GM12891 (cell line): ENCODE measurements around the gene CASKIN1.

Source experiments
- DNase-seq: peaks from one replicate; pipeline ENCODE4 v3.0.0; 2011; ENCODE audit warnings: low spot score; ENCODE audit not compliant: insufficient read length
- FAIRE-seq: peaks from 2 replicates; lab custom pipeline; 2011; peaks lifted over from hg19 to GRCh38; lab: Jason Lieb, UNC
- PAX5 ChIP-seq: IDR thresholded peaks from 2 replicates; pipeline ENCODE4 v1.6.1; 2011; ENCODE audit warnings: low read length, moderate library complexity, mild to moderate bottlenecking; ENCODE audit not compliant: insufficient read depth, severe bottlenecking
- POLR2A ChIP-seq: IDR thresholded peaks from 2 replicates; pipeline ENCODE4 v1.6.1; 2011; ENCODE audit warnings: low read depth, low read length, control low read depth
- POLR2AphosphoS5 ChIP-seq: IDR thresholded peaks from 2 replicates; pipeline ENCODE4 v1.6.1; 2011; ENCODE audit warnings: low read depth, low read length, control low read depth
- POU2F2 ChIP-seq: IDR thresholded peaks from 2 replicates; pipeline ENCODE4 v1.6.1; 2011; ENCODE audit warnings: low read depth, mild to moderate bottlenecking, control low read depth, low read length, moderate library complexity
- SPI1 ChIP-seq: IDR thresholded peaks from 2 replicates; pipeline ENCODE4 v1.6.1; 2011; ENCODE audit warnings: low read depth, low read length, control low read depth
- TAF1 ChIP-seq: IDR thresholded peaks from 2 replicates; pipeline ENCODE4 v1.6.1; 2011; ENCODE audit warnings: low read depth, low read length, control low read depth

Gene CASKIN1

DNA sequence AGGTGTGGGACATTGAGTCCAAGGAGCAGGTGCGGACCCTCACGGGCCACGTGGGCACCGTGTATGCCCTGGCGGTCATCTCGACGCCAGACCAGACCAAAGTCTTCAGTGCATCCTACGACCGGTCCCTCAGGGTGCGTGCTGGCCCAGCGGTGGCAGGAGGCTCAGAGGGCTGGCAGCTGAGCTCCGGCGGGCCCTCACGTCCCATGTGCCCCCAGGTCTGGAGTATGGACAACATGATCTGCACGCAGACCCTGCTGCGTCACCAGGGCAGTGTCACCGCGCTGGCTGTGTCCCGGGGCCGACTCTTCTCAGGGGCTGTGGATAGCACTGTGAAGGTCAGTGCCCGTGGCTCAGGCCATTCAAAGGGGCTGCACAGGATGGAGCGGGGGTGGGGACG is 20.4 kb downstream of the CASKIN1 start:
- DNase-seq (no peak), FAIRE-seq (no peak)
- no peak for TF ChIP-seq POLR2A
- TF ChIP-seq SPI1: no peak
- no peak for TF ChIP-seq TAF1
- no peak for TF ChIP-seq POU2F2
- TF ChIP-seq PAX5: no peak
- TF ChIP-seq POLR2AphosphoS5: no peak

DNA sequence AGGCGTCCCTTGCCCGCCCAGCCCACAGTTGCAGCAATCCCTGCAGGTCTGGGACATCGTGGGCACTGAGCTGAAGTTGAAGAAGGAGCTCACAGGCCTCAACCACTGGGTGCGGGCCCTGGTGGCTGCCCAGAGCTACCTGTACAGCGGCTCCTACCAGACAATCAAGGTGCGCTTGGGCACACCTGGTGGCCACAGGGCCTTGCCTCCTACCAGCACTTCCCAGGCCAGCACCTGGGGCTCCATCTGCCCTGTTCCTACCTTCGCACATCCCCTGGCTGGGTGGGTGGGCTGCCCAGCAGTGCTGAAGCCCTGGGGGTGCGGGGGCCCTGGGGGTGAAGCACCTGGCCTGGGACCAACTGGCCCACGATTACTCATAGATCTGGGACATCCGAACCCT is 21.0 kb downstream of the CASKIN1 start:
- no peak for FAIRE-seq
- TF ChIP-seq TAF1: no peak

DNA sequence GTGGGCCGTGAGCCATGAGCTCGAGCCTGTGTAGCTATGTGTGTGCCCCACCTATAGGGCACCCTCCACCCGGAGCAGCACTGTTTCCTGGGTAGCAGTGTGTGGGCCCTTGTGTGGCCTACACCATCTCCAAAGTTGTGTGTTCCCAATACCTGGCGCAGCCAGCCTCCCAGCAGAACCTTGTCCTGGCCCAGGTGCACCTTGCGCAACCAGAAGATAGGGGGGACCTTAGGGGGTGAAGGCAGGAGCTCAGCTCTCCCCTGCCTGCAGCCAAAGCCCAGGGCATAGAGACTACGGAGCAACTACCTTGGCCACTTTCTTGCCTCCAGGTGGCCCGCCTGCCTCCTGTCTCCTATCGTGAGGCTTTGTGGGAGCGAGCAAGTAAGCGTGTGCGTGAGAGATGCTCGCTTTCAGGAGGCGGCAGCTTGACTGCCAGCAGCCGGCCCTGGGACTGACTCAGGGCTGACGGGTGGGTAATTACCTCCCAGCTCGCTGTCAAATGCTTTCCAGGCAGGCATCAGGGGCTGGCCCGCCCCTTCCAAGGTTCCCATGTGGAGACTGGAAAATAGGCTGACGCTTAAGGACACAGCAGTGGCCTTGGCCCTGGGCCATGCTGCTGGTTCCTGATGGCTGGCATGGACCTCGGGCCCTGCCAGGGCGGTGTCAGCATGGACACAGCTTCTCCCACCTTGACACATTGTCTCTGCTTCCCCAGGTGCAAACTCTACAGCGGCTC is 21.8 kb downstream of the CASKIN1 start:
- no peak for DNase-seq
- TF ChIP-seq POLR2A (no peak), POU2F2 (no peak), TAF1 (no peak), POLR2AphosphoS5 (no peak), PAX5 (no peak), SPI1 (no peak)
- FAIRE-seq: no peak

More for the DNA sequence above, 21.0 kb downstream of the CASKIN1 start:
- DNase-seq: no peak

DNA sequence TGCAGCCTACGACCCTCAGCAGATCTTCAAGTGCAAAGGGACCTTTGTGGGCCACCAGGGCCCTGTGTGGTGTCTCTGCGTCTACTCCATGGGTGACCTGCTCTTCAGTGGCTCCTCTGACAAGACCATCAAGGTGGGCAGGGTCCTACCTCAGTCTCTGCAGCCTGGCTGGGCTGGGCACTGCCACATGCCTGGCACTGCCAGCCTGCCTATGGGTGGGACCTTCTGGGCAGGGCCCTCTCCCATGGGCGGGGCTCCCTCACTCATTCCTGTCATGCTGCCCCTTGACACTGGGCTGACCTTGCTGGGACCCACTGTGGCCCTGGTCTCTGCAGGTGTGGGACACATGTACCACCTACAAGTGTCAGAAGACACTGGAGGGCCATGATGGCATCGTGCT is 22.5 kb downstream of the CASKIN1 start:
- DNase-seq (no peak), FAIRE-seq (no peak)
- TF ChIP-seq SPI1 (no peak), POLR2AphosphoS5 (no peak), PAX5 (no peak), POLR2A (no peak), POU2F2 (no peak), TAF1 (no peak)

DNA sequence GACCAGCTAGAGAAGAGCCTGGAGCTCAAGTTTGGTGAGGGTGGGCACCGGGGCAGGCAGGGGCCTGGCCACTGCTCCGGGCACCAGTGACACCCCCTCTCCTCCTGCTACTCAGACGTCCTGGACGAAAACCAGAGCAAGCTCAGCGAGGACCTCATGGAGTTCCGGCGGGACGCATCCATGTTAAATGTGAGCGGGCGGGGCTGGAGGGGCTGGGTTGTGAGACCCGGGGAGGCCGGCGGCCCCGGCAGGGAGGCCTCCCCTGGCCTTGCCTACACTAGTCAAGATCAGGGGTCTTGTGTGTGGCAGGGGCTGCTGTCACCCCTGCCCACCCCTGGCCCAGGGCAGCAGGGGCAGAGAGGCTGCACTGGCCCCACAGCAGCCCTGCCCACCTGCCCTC is 23.0 kb downstream of the CASKIN1 start:
- TF ChIP-seq POLR2A: no peak
- no peak for TF ChIP-seq PAX5
- TF ChIP-seq POU2F2: no peak
- TF ChIP-seq SPI1: no peak
- no peak for TF ChIP-seq POLR2AphosphoS5
- TF ChIP-seq TAF1: no peak
- DNase-seq (no peak), FAIRE-seq (no peak)

DNA sequence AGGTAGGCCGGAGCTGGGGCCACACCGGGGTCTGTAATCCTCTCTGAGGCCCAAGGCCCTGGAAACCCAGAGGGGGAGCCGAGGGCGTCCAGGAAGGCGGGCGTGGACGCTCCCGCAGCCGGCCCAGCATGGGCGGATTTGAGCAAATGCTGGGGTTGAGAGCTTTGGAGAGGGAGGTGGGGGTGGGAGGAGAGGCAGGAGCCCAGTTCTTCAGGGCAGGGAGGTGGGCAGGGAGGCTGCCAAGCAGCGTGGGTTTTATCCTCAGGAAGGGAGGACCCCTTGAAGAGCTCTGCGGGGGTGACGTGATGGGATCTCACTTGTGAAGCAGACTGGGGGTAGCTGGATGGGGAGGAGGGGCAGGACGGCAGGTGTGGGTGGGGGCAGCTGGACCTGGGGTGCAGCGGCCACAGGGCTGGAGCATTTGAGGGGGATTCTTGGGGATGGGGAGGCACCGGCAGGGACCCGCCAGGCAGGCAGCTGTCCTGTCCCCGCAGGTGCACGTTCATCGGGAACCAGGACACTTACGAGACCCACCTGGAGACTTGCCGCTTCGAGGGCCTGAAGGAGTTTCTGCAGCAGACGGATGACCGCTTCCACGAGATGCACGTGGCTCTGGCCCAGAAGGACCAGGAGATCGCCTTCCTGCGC is 23.6 kb downstream of the CASKIN1 start:
- TF ChIP-seq PAX5 (no peak), POLR2AphosphoS5 (no peak), POLR2A (no peak), SPI1 (no peak)
- no peak for FAIRE-seq
- DNase-seq: no peak

DNA sequence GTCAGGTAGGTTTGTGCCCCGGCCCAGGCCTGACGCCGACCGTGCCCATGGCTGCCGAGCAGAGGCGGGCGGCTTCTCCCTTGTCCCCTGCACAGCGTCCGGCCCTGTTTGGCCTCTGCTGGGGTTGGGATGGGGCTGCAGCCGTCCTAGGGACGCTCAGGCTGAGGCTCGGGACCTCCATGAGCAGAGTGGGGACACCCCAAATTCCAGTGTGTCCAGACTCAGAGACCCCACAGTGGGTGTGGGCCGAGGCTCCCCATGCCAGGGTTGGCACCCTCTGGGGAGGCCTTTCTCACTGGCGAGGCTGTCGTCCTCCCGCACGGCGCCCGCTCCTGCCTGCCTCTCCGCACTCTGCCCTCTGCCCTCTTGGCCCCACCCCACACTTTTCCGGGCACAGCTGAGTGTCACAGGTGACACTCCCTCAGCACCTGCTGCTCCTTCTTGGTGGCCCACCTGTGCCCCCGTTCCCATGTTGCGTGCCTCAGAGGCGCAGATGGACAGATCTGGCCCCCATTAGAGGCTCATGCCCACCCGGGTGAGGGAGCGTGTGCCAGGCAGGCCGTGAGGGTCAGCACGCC is 24.7 kb downstream of the CASKIN1 start:
- no peak for DNase-seq
- TF ChIP-seq POU2F2: no peak
- TF ChIP-seq POLR2AphosphoS5: no peak
- TF ChIP-seq TAF1: no peak
- no peak for TF ChIP-seq POLR2A
- TF ChIP-seq SPI1: no peak
- TF ChIP-seq PAX5: no peak
- no peak for FAIRE-seq

DNA sequence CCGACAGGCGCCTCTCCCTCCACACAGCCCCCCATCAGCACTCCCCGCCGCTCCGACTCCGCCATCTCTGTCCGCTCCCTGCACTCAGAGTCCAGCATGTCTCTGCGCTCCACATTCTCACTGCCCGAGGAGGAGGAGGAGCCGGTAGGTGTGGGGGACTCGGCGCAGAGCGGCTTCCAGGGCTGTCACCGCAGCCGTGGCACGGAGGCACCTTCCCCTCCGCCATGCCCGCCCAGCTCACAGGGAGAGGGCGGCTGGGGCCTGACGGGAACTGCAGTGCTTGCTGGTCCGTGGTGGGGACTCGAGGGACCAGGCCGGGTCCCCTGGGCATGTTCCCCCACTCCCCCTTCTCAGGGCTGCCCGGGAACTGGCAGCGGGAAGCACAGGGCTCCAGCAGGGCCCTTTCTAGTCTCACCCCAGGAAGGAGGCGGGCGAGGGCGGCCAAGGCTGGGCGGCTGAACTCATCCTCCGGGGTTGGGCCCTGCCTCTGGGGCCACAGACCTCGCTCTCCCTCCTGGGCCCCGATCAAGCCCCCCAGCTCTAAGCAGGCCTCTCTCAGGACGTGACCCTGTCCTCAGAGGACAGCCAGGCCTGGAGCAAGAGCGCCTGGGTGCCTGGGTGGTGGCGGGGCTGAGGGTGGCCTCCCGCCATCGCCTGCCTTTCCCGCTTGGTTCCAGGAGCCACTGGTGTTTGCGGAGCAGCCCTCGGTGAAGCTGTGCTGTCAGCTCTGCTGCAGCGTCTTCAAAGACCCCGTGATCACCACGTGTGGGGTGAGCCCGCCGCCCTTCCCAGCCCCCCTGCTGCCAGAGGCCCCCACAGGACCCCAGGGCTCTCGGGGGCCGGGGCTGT is 25.6 kb downstream of the CASKIN1 start:
- no peak for FAIRE-seq
- DNase-seq: no peak
- no peak for TF ChIP-seq POLR2A
- TF ChIP-seq POLR2AphosphoS5: no peak
- no peak for TF ChIP-seq SPI1
- no peak for TF ChIP-seq POU2F2
- no peak for TF ChIP-seq TAF1
- no peak for TF ChIP-seq PAX5

DNA sequence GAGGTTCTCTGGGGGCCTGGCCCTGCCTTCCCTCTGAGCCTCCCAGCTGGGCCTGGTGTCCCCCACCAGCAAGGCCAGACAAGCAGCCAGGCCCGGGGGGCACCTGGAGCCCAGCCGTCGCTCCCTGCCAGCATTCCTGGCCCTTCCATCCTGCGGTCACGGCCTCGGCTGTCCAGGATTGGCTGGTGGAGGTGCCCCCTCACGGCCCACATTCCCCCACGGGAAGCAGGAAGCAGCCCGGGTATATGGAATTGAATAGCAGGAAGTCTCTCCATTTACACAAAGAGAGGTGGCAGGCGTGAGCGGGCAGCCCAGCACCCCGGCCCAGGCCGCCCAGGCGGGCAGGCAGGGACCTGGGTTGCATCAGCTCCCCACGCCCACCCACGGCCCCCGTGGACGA is 26.3 kb downstream of the CASKIN1 start:
- no peak for TF ChIP-seq SPI1
- TF ChIP-seq POLR2AphosphoS5: no peak
- no peak for TF ChIP-seq TAF1
- no peak for TF ChIP-seq POLR2A
- TF ChIP-seq POU2F2: no peak
- TF ChIP-seq PAX5: no peak

More for the DNA sequence above, 26.3 kb downstream of the CASKIN1 start:
- no peak for FAIRE-seq
- DNase-seq: no peak
